HuH-7.5 (cell line): ENCODE measurements around the gene NDST1.

Experiments used
- DNase-seq: peaks from one replicate; pipeline ENCODE4 v3.0.0; 2011; ENCODE audit warnings: low spot score

Gene NDST1

GRCh38 chr5:150570333-150570732, 62.4 kb downstream of the NDST1 start:
- no peak for DNase-seq

GRCh38 chr5:150571836-150572235, 63.9 kb downstream of the NDST1 start:
- no peak for DNase-seq

GRCh38 chr5:150573216-150573615, 65.3 kb downstream of the NDST1 start:
- DNase-seq = no peak

- peak; percentile 41 for DNase-seq
Measured at GRCh38 chr5:150573867-150574817, 66.2 kb downstream of the NDST1 start.

- DNase-seq = no peak
Measured at GRCh38 chr5:150574818-150575547, 67.1 kb downstream of the NDST1 start.

- DNase-seq = no peak
Measured at GRCh38 chr5:150575745-150576448, 68.0 kb downstream of the NDST1 start.

- no peak for DNase-seq
Measured at GRCh38 chr5:150576449-150576949, 68.6 kb downstream of the NDST1 start.

GRCh38 chr5:150577378-150578139, 69.6 kb downstream of the NDST1 start:
- no peak for DNase-seq

- no peak for DNase-seq
Measured at GRCh38 chr5:150578781-150579461, 71.0 kb downstream of the NDST1 start.

- no peak for DNase-seq
Measured at GRCh38 chr5:150579462-150580400, 71.8 kb downstream of the NDST1 start.

GRCh38 chr5:150580917-150581316, 73.0 kb downstream of the NDST1 start:
- no peak for DNase-seq

- DNase-seq = peak; percentile 54
Measured at GRCh38 chr5:150582241-150583109, 74.5 kb downstream of the NDST1 start.

GRCh38 chr5:150583541-150584225, 75.8 kb downstream of the NDST1 start:
- DNase-seq = no peak

- no peak for DNase-seq
Measured at GRCh38 chr5:150584556-150585335, 76.8 kb downstream of the NDST1 start.

GRCh38 chr5:150585781-150586341, 77.9 kb downstream of the NDST1 start:
- no peak for DNase-seq

GRCh38 chr5:150587016-150587415, 79.1 kb downstream of the NDST1 start:
- DNase-seq = no peak
